AG09319 (cell line): Measurements from ENCODE around the gene ALOX5.

Source experiments
- DNase-seq: peaks from one replicate; pipeline ENCODE4 v3.0.0-alpha.2; 2010; ENCODE audit warnings: low read depth; ENCODE audit errors: extremely low read depth
- TF ChIP-seq, protein P1 (sequence below): IDR thresholded peaks from 2 replicates; pipeline ENCODE4 v1.5.1; 2011; ENCODE audit warnings: low read depth, mild to moderate bottlenecking, inconsistent platforms, low read length, moderate library complexity

Gene ALOX5

GRCh38 chr10:45460235-45460878, 86.3 kb downstream of the ALOX5 start:
- no peak for DNase-seq
- TF ChIP-seq, protein P1, sequence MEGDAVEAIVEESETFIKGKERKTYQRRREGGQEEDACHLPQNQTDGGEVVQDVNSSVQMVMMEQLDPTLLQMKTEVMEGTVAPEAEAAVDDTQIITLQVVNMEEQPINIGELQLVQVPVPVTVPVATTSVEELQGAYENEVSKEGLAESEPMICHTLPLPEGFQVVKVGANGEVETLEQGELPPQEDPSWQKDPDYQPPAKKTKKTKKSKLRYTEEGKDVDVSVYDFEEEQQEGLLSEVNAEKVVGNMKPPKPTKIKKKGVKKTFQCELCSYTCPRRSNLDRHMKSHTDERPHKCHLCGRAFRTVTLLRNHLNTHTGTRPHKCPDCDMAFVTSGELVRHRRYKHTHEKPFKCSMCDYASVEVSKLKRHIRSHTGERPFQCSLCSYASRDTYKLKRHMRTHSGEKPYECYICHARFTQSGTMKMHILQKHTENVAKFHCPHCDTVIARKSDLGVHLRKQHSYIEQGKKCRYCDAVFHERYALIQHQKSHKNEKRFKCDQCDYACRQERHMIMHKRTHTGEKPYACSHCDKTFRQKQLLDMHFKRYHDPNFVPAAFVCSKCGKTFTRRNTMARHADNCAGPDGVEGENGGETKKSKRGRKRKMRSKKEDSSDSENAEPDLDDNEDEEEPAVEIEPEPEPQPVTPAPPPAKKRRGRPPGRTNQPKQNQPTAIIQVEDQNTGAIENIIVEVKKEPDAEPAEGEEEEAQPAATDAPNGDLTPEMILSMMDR: no peak

- DNase-seq: no peak
- TF ChIP-seq, protein P1: no peak
These were observed 87.0 kb downstream of the ALOX5 start for GRCh38 chr10:45461034-45461433.

GRCh38 chr10:45463244-45464116, 89.5 kb downstream of the ALOX5 start:
- DNase-seq: no peak
- TF ChIP-seq, protein P1: no peak

- DNase-seq: peak; percentile 43
- TF ChIP-seq, protein P1: peak; percentile 97
These were observed 91.0 kb downstream of the ALOX5 start for GRCh38 chr10:45464958-45465567.

DNA sequence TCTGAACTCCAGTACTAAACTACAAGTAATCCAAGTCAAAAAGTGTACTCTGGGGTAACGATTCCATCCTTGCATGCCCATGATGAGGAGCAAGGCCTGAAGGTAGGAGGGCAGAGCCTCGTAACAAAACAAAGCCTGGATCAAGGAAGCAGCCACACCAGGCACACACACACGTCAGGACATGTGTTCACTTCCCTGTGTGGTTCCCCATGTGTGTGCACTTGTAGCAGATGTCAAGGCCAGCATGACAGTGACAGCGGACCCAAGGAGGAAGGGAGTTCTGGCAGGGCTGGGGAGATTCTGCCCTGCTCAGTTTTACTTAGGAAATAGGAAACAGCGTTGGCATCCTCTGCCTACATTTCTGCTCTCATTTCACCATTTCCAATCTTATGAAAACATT, 92.8 kb downstream of the ALOX5 start:
- no peak for DNase-seq
- TF ChIP-seq, protein P1: no peak

GRCh38 chr10:45468079-45468478, 94.1 kb downstream of the ALOX5 start:
- no peak for DNase-seq
- TF ChIP-seq, protein P1: no peak
